NB4 (cell line): ENCODE results near the gene ZNF219.

Experiments
- DNase-seq: peaks from one replicate; pipeline ENCODE4 v3.0.0; 2010; ENCODE audit warnings: low read depth
- H3K4me3 ChIP-seq: one replicate; pipeline ENCODE4 v1.5.1; 2011; ENCODE audit warnings: mild to moderate bottlenecking, low read depth, low read length, moderate library complexity
- CTCF ChIP-seq: IDR thresholded peaks from one replicate; pipeline ENCODE4 v1.5.1; 2012; ENCODE audit warnings: low read depth, low read length
- MAX ChIP-seq: IDR thresholded peaks from 2 replicates; pipeline ENCODE4 v1.6.1; 2011; ENCODE audit warnings: low read depth, low read length
- MYC ChIP-seq: IDR thresholded peaks from 2 replicates; pipeline ENCODE4 v1.6.1; 2011; ENCODE audit warnings: low read depth, low read length
- POLR2A ChIP-seq: IDR thresholded peaks from 2 replicates; pipeline ENCODE4 v1.6.1; 2011; ENCODE audit warnings: mild to moderate bottlenecking; ENCODE audit not compliant: insufficient read length; ENCODE audit errors: extremely low read depth

Gene ZNF219

GRCh38 chr14:21088687-21089086 is 9.8 kb downstream of the ZNF219 start:
- TF ChIP-seq MYC (no peak), MAX (no peak), POLR2A (no peak), CTCF (no peak)
- no peak overlapping the region for H3K4me3 ChIP-seq
- no peak for DNase-seq

- no peak overlapping the region for H3K4me3 ChIP-seq
- TF ChIP-seq POLR2A (no peak), CTCF (no peak), MYC (no peak), MAX (no peak)
- DNase-seq = peak; percentile 69
Observed at GRCh38 chr14:21087294-21088091, 11.0 kb downstream of the ZNF219 start.

GRCh38 chr14:21086908-21087293 is 11.6 kb downstream of the ZNF219 start:
- TF ChIP-seq MYC (no peak), MAX (no peak), CTCF (no peak), POLR2A (no peak)
- DNase-seq = no peak
- H3K4me3 ChIP-seq = no peak overlapping the region

- no peak for DNase-seq
- H3K4me3 ChIP-seq = no peak overlapping the region
- TF ChIP-seq MAX = no peak
- no peak for TF ChIP-seq POLR2A
- no peak for TF ChIP-seq CTCF
- TF ChIP-seq MYC = no peak
Observed at GRCh38 chr14:21084998-21085853, 13.2 kb downstream of the ZNF219 start.

- H3K4me3 ChIP-seq = no peak overlapping the region
- TF ChIP-seq POLR2A = no peak
- no peak for TF ChIP-seq CTCF
- TF ChIP-seq MYC = no peak
- TF ChIP-seq MAX = no peak
- no peak for DNase-seq
Observed at GRCh38 chr14:21084396-21084795, 14.1 kb downstream of the ZNF219 start.
